BJ (cell line): Measurements from ENCODE around the gene PLCB2. TPM values are rescaled to one million over a fixed set of nuclear protein-coding genes. Genes with fewer than 3 reads are reported as not detected.

ENCODE experiments used
- CTCF ChIA-PET: fragments of 350-600 bp; formaldehyde crosslinking; extraction: SDS; loops from one replicate; lab custom pipeline; 2021; ENCODE audit warnings: antibody characterized with exemption, inconsistent platforms; lab: Yijun Ruan, JAX
- POLR2A ChIA-PET: fragments of 300-600 bp; sonication (Branson Sonifier 250); formaldehyde crosslinking; extraction: SDS; loops from one replicate; lab custom pipeline; 2021; ENCODE audit warnings: antibody characterized with exemption; lab: Charles Lee
- DNase-seq: peaks from one replicate; pipeline ENCODE4 v3.0.0-alpha.2; 2011; ENCODE audit warnings: low read depth
- H3K27me3 ChIP-seq: 2 replicates; pipeline ENCODE4 v1.6.0; 2011; ENCODE audit warnings: low read length; ENCODE audit not compliant: control insufficient read depth, insufficient read depth
- H3K36me3 ChIP-seq: 2 replicates; pipeline ENCODE4 v1.5.1; 2011; ENCODE audit warnings: low read length; ENCODE audit not compliant: control insufficient read depth, insufficient read depth
- H3K4me3 ChIP-seq: 2 replicates; pipeline ENCODE4 v1.5.1; 2011; ENCODE audit warnings: low read depth, mild to moderate bottlenecking, control low read depth, low read length
- CTCF ChIP-seq: IDR thresholded peaks from 2 replicates; pipeline ENCODE4 v1.5.1; 2011; ENCODE audit warnings: low read depth, mild to moderate bottlenecking, control low read depth, inconsistent platforms, low read length, moderate library complexity; ENCODE audit not compliant: insufficient read depth
- polyA plus RNA-seq: library from polyadenylated mRNA; depleted of rRNA; stranded (reverse); fragments of >200 nt; gene quantifications from 2 replicates; pipeline ENCODE4 v1.2.3, GENCODE V29; 2011; rRNA removed

Gene PLCB2
- polyA plus RNA-seq, 1 experiment, result 0.47 TPM

- no peak for DNase-seq
- POLR2A ChIA-PET, result interaction anchor here (0.6 kb wide), 1 partner anchor 12 kb away, joined by 4 read pairs; no protein-coding TSS in a partner anchor
- Histone ChIP-seq H3K4me3 (peak within 1 kb of the TSS; percentile 35), H3K36me3 (no peaks in the 10 kb centered on the region; the same call in 1 of the 2 replicates), H3K27me3 (peaks cover 10% of the 10 kb centered on the region)
- CTCF ChIA-PET, result interaction anchor here (0.6 to 3.8 kb wide), 9 partner anchors 8 to 128 kb away, joined by 3 to 32 read pairs (median 4); no protein-coding TSS in a partner anchor
- TF ChIP-seq CTCF, result no peak
These were observed 69.0 kb downstream of the PLCB2 start, which contains the start of gene PAK6 for GRCh38 chr15:40238532-40239403. PAK6 (plus strand) TSS chr15:40239063; CDS start chr15:40264786, 25,723 bp downstream.

Other genes with a start within 250 kb of the PLCB2 start
- gene BMF, start 199.1 kb downstream of the PLCB2 start, polyA plus RNA-seq, result 5.8 and 8.3 TPM in 2 replicates
- gene BUB1B, start 146.9 kb downstream of the PLCB2 start, polyA plus RNA-seq, result 12.8 and 16.6 TPM in 2 replicates
- not detected in 2 replicates for gene PAK6, start 68.9 kb downstream of the PLCB2 start, polyA plus RNA-seq
- not detected in 2 replicates for gene ANKRD63, start 24.9 kb downstream of the PLCB2 start, polyA plus RNA-seq
- 7.3 and 12.8 TPM in 2 replicates for gene INAFM2, start 15.8 kb upstream of the PLCB2 start, polyA plus RNA-seq
- 5.0 and 6.0 TPM in 2 replicates for gene CCDC9B, start 33.0 kb upstream of the PLCB2 start, polyA plus RNA-seq
- not detected in 2 replicates for gene PHGR1, start 43.1 kb upstream of the PLCB2 start, polyA plus RNA-seq
- 0.16 and 0.23 TPM in 2 replicates for gene DISP2, start 50.3 kb upstream of the PLCB2 start, polyA plus RNA-seq
- 26.4 and 32.5 TPM in 2 replicates for gene KNSTRN, start 74.8 kb upstream of the PLCB2 start, polyA plus RNA-seq
- gene IVD, start 97.9 kb upstream of the PLCB2 start, polyA plus RNA-seq, result 48.6 and 63.9 TPM in 2 replicates
- gene BAHD1, start 133.0 kb upstream of the PLCB2 start, polyA plus RNA-seq, result 3.2 and 3.3 TPM in 2 replicates
- 18.6 and 32.3 TPM in 2 replicates for gene CHST14, start 163.0 kb upstream of the PLCB2 start, polyA plus RNA-seq